Epithelial cell of proximal tubule (primary cell): ENCODE results near the gene DCPS. TPM values are rescaled to one million over a fixed set of nuclear protein-coding genes. Genes with fewer than 3 reads are reported as not detected.

Experiments used
- DNase-seq: peaks from one replicate; pipeline ENCODE4 v3.0.0-alpha.2; 2011; ENCODE audit warnings: low read depth
- H3K4me3 ChIP-seq: 2 replicates; pipeline ENCODE4 v1.5.1; 2011; ENCODE audit warnings: low read depth, mild to moderate bottlenecking, low read length
- CTCF ChIP-seq: conservative IDR thresholded peaks from 2 replicates; pipeline ENCODE4 v1.5.1; 2012; ENCODE audit warnings: low read depth, mild to moderate bottlenecking, low read length
- total RNA-seq: library from RNA; depleted of rRNA; stranded (reverse); fragments of >200 nt; gene quantifications from 2 replicates; pipeline ENCODE4 v1.2.3, GENCODE V29; 2015

Gene DCPS
- total RNA-seq, 1 donor from 2014 or later = 17.2 TPM

- TF ChIP-seq CTCF = no peak
- no peak overlapping the region for H3K4me3 ChIP-seq
- no peak for DNase-seq
These were observed 24.7 kb upstream of the DCPS start for GRCh38 chr11:126279191-126279590.

GRCh38 chr11:126280595-126280994, 23.3 kb upstream of the DCPS start:
- TF ChIP-seq CTCF = no peak
- DNase-seq = no peak
- no peak overlapping the region for H3K4me3 ChIP-seq

GRCh38 chr11:126281245-126281644, 22.6 kb upstream of the DCPS start:
- DNase-seq = no peak
- no peak overlapping the region for H3K4me3 ChIP-seq
- no peak for TF ChIP-seq CTCF

- TF ChIP-seq CTCF = no peak
- DNase-seq = no peak
- H3K4me3 ChIP-seq = no peak overlapping the region
These were observed 22.1 kb upstream of the DCPS start for GRCh38 chr11:126281666-126282175.

GRCh38 chr11:126282361-126282735, 21.5 kb upstream of the DCPS start:
- DNase-seq = no peak
- no peak for TF ChIP-seq CTCF
- H3K4me3 ChIP-seq = peak overlapping the region; percentile 75

GRCh38 chr11:126282736-126283591, 20.9 kb upstream of the DCPS start, which contains the start of gene TIRAP:
TIRAP (plus strand) TSS chr11:126283093; CDS start chr11:126290895, 7,802 bp downstream.
- H3K4me3 ChIP-seq = peak within 1 kb of the TSS; percentile 75
- DNase-seq = no peak
- TF ChIP-seq CTCF = no peak
